GM10248 (cell line): ENCODE results near the gene BBS7.

Source experiments
- CTCF ChIA-PET: fragments of 300-600 bp; sonication (Branson Sonifier 250); formaldehyde crosslinking; extraction: SDS; loops from one replicate; lab custom pipeline; 2021; ENCODE audit warnings: antibody characterized with exemption; lab: Yijun Ruan, JAX
- POLR2A ChIA-PET: fragments of 350-650 bp; sonication (Branson Sonifier 250); formaldehyde crosslinking; extraction: SDS; loops from one replicate; lab custom pipeline; 2020; ENCODE audit warnings: antibody characterized with exemption; lab: Yijun Ruan, JAX
- DNase-seq: peaks from one replicate; pipeline ENCODE4 v3.0.0; 2012; ENCODE audit errors: extremely low spot score
- TF ChIP-seq, protein P1 (sequence below): IDR thresholded peaks from 2 replicates; pipeline ENCODE4 v1.5.1; 2012; ENCODE audit warnings: mild to moderate bottlenecking, low read depth; ENCODE audit errors: extremely low read depth, missing control alignments, control extremely low read depth

The BBS7 gene

DNA sequence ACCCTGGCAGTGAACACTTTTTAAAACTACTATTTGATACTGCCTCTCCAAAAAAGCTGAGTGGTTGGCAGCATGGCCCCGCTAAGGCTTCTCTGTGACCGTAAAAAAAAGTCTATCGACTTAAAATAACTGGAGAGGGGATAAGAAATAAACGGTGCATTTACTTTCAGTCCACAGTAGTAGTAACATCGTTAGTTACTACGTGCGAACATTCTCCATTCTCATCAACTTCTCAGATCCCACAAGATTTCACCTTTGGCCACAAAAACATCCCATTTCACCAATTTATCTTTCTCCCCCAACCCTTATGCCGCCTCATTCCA is 69.7 kb downstream of the BBS7 start:
- ChIA-PET CTCF (interaction anchor here (0.6 to 0.7 kb wide), 2 partner anchors 13 to 44 kb away, joined by 3 read pairs; no protein-coding TSS in a partner anchor), POLR2A (no interaction called here)
- TF ChIP-seq, protein P1, sequence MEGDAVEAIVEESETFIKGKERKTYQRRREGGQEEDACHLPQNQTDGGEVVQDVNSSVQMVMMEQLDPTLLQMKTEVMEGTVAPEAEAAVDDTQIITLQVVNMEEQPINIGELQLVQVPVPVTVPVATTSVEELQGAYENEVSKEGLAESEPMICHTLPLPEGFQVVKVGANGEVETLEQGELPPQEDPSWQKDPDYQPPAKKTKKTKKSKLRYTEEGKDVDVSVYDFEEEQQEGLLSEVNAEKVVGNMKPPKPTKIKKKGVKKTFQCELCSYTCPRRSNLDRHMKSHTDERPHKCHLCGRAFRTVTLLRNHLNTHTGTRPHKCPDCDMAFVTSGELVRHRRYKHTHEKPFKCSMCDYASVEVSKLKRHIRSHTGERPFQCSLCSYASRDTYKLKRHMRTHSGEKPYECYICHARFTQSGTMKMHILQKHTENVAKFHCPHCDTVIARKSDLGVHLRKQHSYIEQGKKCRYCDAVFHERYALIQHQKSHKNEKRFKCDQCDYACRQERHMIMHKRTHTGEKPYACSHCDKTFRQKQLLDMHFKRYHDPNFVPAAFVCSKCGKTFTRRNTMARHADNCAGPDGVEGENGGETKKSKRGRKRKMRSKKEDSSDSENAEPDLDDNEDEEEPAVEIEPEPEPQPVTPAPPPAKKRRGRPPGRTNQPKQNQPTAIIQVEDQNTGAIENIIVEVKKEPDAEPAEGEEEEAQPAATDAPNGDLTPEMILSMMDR, result no peak
- DNase-seq, result no peak

DNA sequence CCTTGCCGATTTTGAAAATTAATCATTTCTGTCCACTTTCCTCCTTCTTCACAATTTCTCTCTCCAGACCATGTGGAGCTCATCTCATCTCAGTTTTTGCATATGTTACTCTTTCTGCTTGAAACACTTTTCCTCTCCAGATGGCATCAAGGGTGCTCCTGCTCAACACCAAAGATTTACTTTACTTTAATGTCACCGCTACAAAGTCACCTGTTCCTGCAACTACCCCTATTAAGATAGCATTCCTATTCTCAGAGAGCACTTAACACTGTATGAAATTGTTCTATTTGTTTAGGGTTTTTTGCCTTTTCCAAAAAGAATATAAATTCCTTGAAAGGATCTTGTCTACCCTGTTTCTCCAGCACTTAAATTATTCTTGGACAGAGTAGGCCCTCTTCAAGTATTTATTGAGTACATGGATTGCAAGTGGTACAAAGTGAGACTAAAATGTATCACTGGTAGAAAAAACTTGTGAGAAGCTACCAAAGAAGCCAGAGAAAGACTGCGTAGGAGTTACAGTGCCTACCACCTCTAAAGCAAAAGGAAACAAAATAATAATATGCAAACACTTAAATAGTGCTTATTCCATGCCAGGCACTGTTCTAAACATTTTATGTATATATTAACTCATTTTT is 70.3 kb downstream of the BBS7 start:
- POLR2A ChIA-PET, result no interaction called here
- DNase-seq, result no peak
- CTCF ChIA-PET, result interaction anchor here (0.7 to 1.3 kb wide), 3 partner anchors 10 to 25 kb away, joined by 3 read pairs; no protein-coding TSS in a partner anchor
- TF ChIP-seq, protein P1, result no peak

DNA sequence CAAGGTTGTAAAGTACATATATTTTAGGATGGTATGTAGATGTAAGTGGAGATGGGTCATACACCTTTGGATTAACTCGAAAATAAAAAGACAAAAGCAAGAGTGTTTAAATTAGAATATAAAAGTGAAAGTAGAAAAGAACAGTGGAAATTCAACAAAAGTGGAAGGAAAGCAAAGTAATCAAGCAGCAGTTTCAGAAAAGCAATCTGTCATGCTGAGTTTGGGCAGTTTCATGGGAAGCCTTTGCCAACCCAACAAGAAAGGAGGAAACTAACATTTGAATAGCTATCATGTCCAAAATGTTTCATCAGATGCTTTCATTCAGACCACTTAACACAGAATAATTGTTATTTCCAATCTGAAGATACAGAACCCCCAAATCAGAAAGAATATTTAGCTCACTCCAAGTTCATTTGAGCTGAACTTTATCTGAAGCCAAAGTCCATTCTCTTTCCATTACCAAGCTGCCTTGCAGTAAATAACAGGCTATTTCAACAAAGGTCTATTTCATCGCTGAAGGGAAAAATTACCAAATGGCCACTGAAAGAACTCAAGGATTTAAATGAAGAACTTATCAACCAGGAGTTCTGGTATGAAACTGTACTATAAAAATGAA is 71.0 kb downstream of the BBS7 start:
- DNase-seq, result peak; percentile 17
- ChIA-PET CTCF (interaction anchor here (0.7 to 1.3 kb wide), 3 partner anchors 11 to 24 kb away, joined by 3 read pairs; no protein-coding TSS in a partner anchor), POLR2A (no interaction called here)
- TF ChIP-seq, protein P1, result no peak

DNA sequence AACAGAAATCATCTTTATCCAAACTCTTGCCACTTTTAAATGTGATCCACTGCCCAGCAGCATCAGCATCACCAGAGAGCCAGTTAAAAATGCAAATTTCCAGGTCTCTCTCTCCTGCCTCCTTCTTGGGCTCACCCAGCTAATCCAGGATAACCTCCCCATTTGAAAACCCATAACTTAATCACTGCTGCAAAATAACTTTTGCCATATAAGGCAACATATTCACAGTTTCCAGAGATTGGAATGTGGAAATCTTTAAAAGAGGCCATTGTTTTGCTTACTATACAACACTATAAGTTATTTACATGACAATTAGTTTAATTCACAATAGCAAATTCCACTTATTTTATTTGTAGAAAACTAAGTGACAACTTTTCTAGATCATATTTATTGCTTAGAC is 74.0 kb downstream of the BBS7 start:
- TF ChIP-seq, protein P1, result no peak
- POLR2A ChIA-PET, result no interaction called here
- CTCF ChIA-PET, result interaction anchor here (1.4 to 1.5 kb wide), 2 partner anchors 10 to 18 kb away, joined by 3 to 4 read pairs; no protein-coding TSS in a partner anchor
- no peak for DNase-seq

DNA sequence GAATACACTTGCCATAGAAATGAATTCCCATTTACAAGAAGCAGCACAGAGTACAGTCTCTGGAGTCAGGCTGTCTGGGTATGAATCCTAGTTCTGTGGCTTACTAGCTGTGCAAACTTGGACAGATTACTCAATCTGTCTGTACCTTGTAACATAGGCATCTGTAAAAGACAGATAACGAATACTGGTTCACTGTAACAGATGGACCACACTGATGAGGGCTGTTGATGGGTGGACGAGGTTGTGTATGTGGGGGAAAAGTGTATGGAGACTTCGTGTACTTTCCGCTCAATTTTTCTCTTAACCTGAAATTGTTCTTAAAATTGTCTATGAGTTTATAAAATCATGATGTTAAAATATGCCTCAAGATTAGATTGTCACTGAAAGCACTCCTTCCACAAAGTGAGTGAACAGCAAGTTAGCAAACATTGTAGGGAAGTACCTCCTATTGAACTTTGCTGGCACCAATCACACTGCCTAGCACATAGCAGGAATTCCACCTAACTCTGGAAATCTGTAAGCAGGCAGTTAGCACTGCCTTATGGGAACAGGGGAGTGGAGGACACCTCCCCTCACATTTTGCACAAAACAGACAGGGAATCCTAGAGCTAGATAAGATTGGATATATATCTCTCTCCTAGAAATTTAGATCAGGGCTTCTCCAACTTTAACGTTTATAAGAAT is 75.6 kb downstream of the BBS7 start:
- TF ChIP-seq, protein P1, result no peak

DNA sequence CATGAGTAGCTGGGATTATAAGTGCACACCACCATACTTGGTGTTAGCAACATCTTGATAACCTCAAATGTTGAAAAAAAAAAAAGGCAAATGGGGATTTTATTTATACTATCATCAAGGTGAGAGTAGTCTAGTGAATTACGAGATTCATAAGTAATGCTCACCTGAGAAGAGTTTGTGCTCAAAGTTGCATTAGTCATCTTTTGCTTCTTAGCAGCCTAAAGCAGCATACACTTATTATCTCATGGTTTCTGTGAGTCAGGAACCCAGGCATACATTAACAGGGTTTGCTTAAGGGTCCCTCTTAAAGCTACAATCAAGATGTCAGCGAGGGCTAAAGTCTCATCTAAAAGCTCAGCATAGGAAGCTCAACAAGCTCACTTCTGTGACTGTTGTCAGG is 77.3 kb downstream of the BBS7 start:
- ChIA-PET POLR2A (no interaction called here), CTCF (no interaction called here)
- no peak for DNase-seq
- TF ChIP-seq, protein P1, result no peak

More for the DNA sequence above, 75.6 kb downstream of the BBS7 start:
- no peak for DNase-seq
- POLR2A ChIA-PET, result interaction anchor here (0.6 kb wide), 1 partner anchor 18 kb away, joined by 3 read pairs; no protein-coding TSS in a partner anchor
- CTCF ChIA-PET, result interaction anchor here (0.7 kb wide), 1 partner anchor 9 kb away, joined by 3 read pairs; no protein-coding TSS in a partner anchor
